Skeletal muscle satellite cell (primary cell): ENCODE results near the gene KIRREL3.
A peak's percentile ranks its signal among the peaks of the same experiment; 100 is the strongest.

Experiments used
- H3K27me3 ChIP-seq: 2 replicates; pipeline ENCODE4 v1.7.0; 2013; ENCODE audit warnings: low read length; ENCODE audit not compliant: control insufficient read depth, insufficient read depth
- H3K36me3 ChIP-seq: 2 replicates; pipeline ENCODE4 v1.7.0; 2013; ENCODE audit warnings: mild to moderate bottlenecking, control low read depth, low read length; ENCODE audit not compliant: insufficient read depth
- H3K4me1 ChIP-seq: 2 replicates; pipeline ENCODE4 v1.7.0; 2013; ENCODE audit warnings: low read length; ENCODE audit not compliant: control insufficient read depth, insufficient read depth
- H3K4me2 ChIP-seq: 2 replicates; pipeline ENCODE4 v1.7.0; 2013; ENCODE audit warnings: mild to moderate bottlenecking, low read length
- H3K4me3 ChIP-seq: 2 replicates; pipeline ENCODE4 v1.7.0; 2013; ENCODE audit warnings: low read length
- H3K9ac ChIP-seq: 2 replicates; pipeline ENCODE4 v1.7.0; 2013; ENCODE audit warnings: mild to moderate bottlenecking, low read depth, low read length, moderate library complexity
- H3K9me3 ChIP-seq: replicated peaks from 2 replicates; pipeline ENCODE4 v1.7.0; 2013; ENCODE audit warnings: mild to moderate bottlenecking, control low read depth, low read length

The KIRREL3 gene

GRCh38 chr11:126949066-126949891 lies 51.3 kb downstream of the KIRREL3 start:
- Histone ChIP-seq H3K4me1 (peaks cover 11% of the 10 kb centered on the region), H3K4me3 (no peak overlapping the region), H3K9ac (no peak overlapping the region), H3K9me3 (no peaks in the 10 kb centered on the region), H3K36me3 (no peaks in the 10 kb centered on the region), H3K4me2 (peak overlapping the region; percentile 22), H3K27me3 (no peaks in the 10 kb centered on the region)

GRCh38 chr11:126948563-126948962 lies 52.0 kb downstream of the KIRREL3 start:
- H3K4me1 ChIP-seq, result peaks cover 11% of the 10 kb centered on the region
- no peak overlapping the region for H3K4me2 ChIP-seq
- H3K27me3 ChIP-seq, result no peaks in the 10 kb centered on the region
- no peaks in the 10 kb centered on the region for H3K9me3 ChIP-seq
- H3K9ac ChIP-seq, result no peak overlapping the region
- H3K36me3 ChIP-seq, result no peaks in the 10 kb centered on the region
- H3K4me3 ChIP-seq, result no peak overlapping the region

GRCh38 chr11:126945319-126945718 lies 55.3 kb downstream of the KIRREL3 start:
- no peak overlapping the region for H3K4me3 ChIP-seq

GRCh38 chr11:126943316-126943715 lies 57.3 kb downstream of the KIRREL3 start:
- Histone ChIP-seq H3K36me3 (no peaks in the 10 kb centered on the region), H3K4me2 (no peak overlapping the region), H3K9ac (no peak overlapping the region), H3K9me3 (no peaks in the 10 kb centered on the region), H3K27me3 (no peaks in the 10 kb centered on the region), H3K4me3 (no peak overlapping the region), H3K4me1 (no peaks in the 10 kb centered on the region)

More at GRCh38 chr11:126945319-126945718, 55.3 kb downstream of the KIRREL3 start:
- Histone ChIP-seq H3K4me1 (peaks cover 11% of the 10 kb centered on the region), H3K9ac (no peak overlapping the region), H3K27me3 (no peaks in the 10 kb centered on the region), H3K9me3 (no peaks in the 10 kb centered on the region), H3K36me3 (no peaks in the 10 kb centered on the region), H3K4me2 (no peak overlapping the region)

- H3K9me3 ChIP-seq, result no peaks in the 10 kb centered on the region
- H3K4me2 ChIP-seq, result no peak overlapping the region
- H3K4me3 ChIP-seq, result no peak overlapping the region
- no peaks in the 10 kb centered on the region for H3K4me1 ChIP-seq
- no peaks in the 10 kb centered on the region for H3K27me3 ChIP-seq
- no peak overlapping the region for H3K9ac ChIP-seq
- no peaks in the 10 kb centered on the region for H3K36me3 ChIP-seq
Observed at GRCh38 chr11:126942146-126942545, 58.4 kb downstream of the KIRREL3 start.

- H3K27me3 ChIP-seq, result no peaks in the 10 kb centered on the region
- H3K9me3 ChIP-seq, result no peaks in the 10 kb centered on the region
- H3K4me1 ChIP-seq, result no peaks in the 10 kb centered on the region
- no peaks in the 10 kb centered on the region for H3K36me3 ChIP-seq
- H3K9ac ChIP-seq, result no peak overlapping the region
- no peak overlapping the region for H3K4me3 ChIP-seq
- no peak overlapping the region for H3K4me2 ChIP-seq
Observed at GRCh38 chr11:126939552-126939951, 61.0 kb downstream of the KIRREL3 start.

GRCh38 chr11:126938718-126939117 lies 61.9 kb downstream of the KIRREL3 start:
- H3K4me3 ChIP-seq, result no peak overlapping the region
- H3K4me1 ChIP-seq, result no peaks in the 10 kb centered on the region
- no peaks in the 10 kb centered on the region for H3K9me3 ChIP-seq
- H3K4me2 ChIP-seq, result no peak overlapping the region
- H3K36me3 ChIP-seq, result no peaks in the 10 kb centered on the region
- H3K27me3 ChIP-seq, result no peaks in the 10 kb centered on the region
- H3K9ac ChIP-seq, result no peak overlapping the region

- Histone ChIP-seq H3K4me3 (no peak overlapping the region), H3K27me3 (no peaks in the 10 kb centered on the region), H3K9ac (no peak overlapping the region), H3K4me2 (no peak overlapping the region), H3K36me3 (no peaks in the 10 kb centered on the region), H3K9me3 (no peaks in the 10 kb centered on the region), H3K4me1 (peaks cover 13% of the 10 kb centered on the region)
Observed at GRCh38 chr11:126930091-126930841, 70.3 kb downstream of the KIRREL3 start.

- no peak overlapping the region for H3K4me3 ChIP-seq
- H3K9me3 ChIP-seq, result no peaks in the 10 kb centered on the region
- no peak overlapping the region for H3K4me2 ChIP-seq
- H3K36me3 ChIP-seq, result no peaks in the 10 kb centered on the region
- H3K27me3 ChIP-seq, result no peaks in the 10 kb centered on the region
- H3K4me1 ChIP-seq, result peaks cover 13% of the 10 kb centered on the region
- peak overlapping the region; percentile 7 for H3K9ac ChIP-seq
Observed at GRCh38 chr11:126929179-126930061, 71.2 kb downstream of the KIRREL3 start.

- no peaks in the 10 kb centered on the region for H3K9me3 ChIP-seq
- H3K4me3 ChIP-seq, result no peak overlapping the region
- H3K9ac ChIP-seq, result no peak overlapping the region
- no peaks in the 10 kb centered on the region for H3K27me3 ChIP-seq
- H3K36me3 ChIP-seq, result no peaks in the 10 kb centered on the region
- no peak overlapping the region for H3K4me2 ChIP-seq
- peaks cover 13% of the 10 kb centered on the region for H3K4me1 ChIP-seq
Observed at GRCh38 chr11:126927623-126928022, 72.9 kb downstream of the KIRREL3 start.

- Histone ChIP-seq H3K27me3 (no peaks in the 10 kb centered on the region), H3K9me3 (no peaks in the 10 kb centered on the region), H3K9ac (no peak overlapping the region), H3K4me2 (no peak overlapping the region), H3K36me3 (no peaks in the 10 kb centered on the region), H3K4me3 (no peak overlapping the region), H3K4me1 (peaks cover 13% of the 10 kb centered on the region)
Observed at GRCh38 chr11:126926376-126926791, 74.2 kb downstream of the KIRREL3 start.
